ENCODE measurements around the gene HOXC6.

The HOXC6 gene

GRCh38 chr12:54001283-54002187 is 26.7 kb upstream of the HOXC6 start:
- no peak for DNase-seq

- DNase-seq, result no peak
These were observed 25.8 kb upstream of the HOXC6 start for GRCh38 chr12:54002278-54002914.

GRCh38 chr12:54002915-54003389 is 25.3 kb upstream of the HOXC6 start:
- DNase-seq, result no peak

GRCh38 chr12:54003625-54004024 is 24.6 kb upstream of the HOXC6 start:
- no peak for DNase-seq

- no peak for DNase-seq
These were observed 24.0 kb upstream of the HOXC6 start for GRCh38 chr12:54004063-54004840.

- no peak for DNase-seq
These were observed 23.3 kb upstream of the HOXC6 start for GRCh38 chr12:54004841-54005530.

GRCh38 chr12:54005531-54005852 is 22.7 kb upstream of the HOXC6 start:
- DNase-seq, result no peak

- peak; percentile 3 to 88 (median 50) for DNase-seq
These were observed 22.2 kb upstream of the HOXC6 start for GRCh38 chr12:54005853-54006558.

GRCh38 chr12:54006559-54007220 is 21.6 kb upstream of the HOXC6 start:
- no peak for DNase-seq

GRCh38 chr12:54007538-54008259 is 20.5 kb upstream of the HOXC6 start:
- DNase-seq, result no peak

GRCh38 chr12:54008260-54008552 is 20.0 kb upstream of the HOXC6 start:
- no peak for DNase-seq

- DNase-seq, result no peak
These were observed 18.8 kb upstream of the HOXC6 start for GRCh38 chr12:54009171-54010052.

GRCh38 chr12:54010053-54010971 is 17.9 kb upstream of the HOXC6 start:
- no peak for DNase-seq

- no peak for DNase-seq
These were observed 17.1 kb upstream of the HOXC6 start for GRCh38 chr12:54010972-54011664.

- no peak for DNase-seq
These were observed 16.3 kb upstream of the HOXC6 start for GRCh38 chr12:54011665-54012532.

Measured in hypothalamus (tissue), 51 donors.